ENCODE results near the gene AP3S2.

Gene AP3S2

DNA sequence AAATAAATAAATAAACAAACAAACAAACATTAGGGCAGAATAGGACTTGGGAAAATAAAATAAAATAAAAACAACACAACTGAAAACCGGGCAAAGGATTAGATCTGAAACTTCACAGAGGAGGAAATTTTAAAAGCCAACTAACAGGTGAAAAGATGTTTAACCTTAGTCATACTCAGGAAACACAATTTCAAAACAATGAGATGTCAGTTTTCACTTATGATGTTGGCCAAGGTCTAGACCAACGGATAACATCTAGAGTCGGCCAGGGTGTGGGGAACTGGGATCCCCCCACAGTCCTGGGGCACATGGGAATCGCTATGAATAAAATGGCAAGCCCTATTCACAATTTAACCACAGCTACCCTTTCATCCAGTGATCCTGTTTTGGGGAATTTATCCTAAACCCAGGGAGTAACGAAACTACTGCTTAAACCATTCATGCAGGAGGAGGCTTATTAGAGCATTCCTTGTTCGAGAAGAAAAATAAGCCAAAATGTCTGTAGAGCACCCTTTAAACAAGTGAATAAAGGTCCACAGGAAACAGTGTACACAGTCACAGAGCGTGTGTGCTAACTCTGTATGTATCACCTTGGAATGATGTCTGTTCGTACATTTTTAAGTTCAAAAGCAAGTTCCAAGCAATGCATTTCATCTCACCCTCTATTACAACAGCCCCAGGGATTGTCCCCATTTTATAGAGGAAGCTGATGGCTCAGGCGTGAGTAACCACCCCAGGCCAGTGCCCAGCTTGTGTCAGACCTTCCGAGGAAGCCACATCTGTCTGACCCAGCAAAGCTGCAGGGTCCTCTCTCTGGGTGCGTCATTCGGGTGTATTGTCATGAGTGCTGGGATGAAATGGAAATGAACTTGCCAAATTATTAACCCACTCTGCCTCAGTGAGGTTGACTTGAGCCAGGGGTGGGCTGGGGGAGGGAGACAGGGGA, 72.9 kb downstream of the AP3S2 start:
- Histone ChIP-seq H3K4me1 (ENCODE audit: control insufficient read depth, insufficient read depth, low read length) (peaks cover 34% of the 10 kb centered on the region), H3K9me3 (ENCODE audit: control insufficient read depth, low read length) (no peaks in the 10 kb centered on the region), H3K27me3 (replicated peaks; ENCODE audit: control insufficient read depth, insufficient read depth, low read length) (no peaks in the 10 kb centered on the region), H3K36me3 (ENCODE audit: control insufficient read depth, insufficient read depth, low read length, severe bottlenecking) (no peaks in the 10 kb centered on the region), H3K4me3 (ENCODE audit: low read length) (peak overlapping the region; percentile 39), H3K9ac (ENCODE audit: low read length) (peak overlapping the region; percentile 28)
- peak; percentile 72 for DNase-seq (ENCODE audit: low read depth)

DNA sequence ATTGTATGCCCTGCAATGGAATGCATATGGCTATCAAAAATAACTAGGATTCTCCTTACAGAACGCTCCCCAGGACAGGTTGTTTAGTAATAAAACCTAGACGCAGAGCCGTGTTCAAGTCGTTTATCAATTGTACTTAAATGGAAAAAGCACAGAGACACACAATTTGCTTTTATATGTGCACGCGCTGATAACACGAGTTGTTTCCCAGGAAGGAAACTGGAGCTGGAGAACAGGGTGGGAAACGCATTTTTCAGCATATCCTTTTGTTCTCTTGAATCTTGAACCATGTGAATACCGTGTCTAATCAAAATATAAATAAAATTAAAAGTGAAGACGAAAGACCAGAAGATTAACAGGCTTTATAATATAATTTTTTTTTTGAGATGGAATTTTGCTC, 75.5 kb downstream of the AP3S2 start:
- Histone ChIP-seq H3K4me3 (ENCODE audit: low read length) (no peak overlapping the region), H3K9me3 (ENCODE audit: control insufficient read depth, low read length) (no peaks in the 10 kb centered on the region), H3K36me3 (ENCODE audit: control insufficient read depth, insufficient read depth, low read length, severe bottlenecking) (no peaks in the 10 kb centered on the region), H3K27me3 (replicated peaks; ENCODE audit: control insufficient read depth, insufficient read depth, low read length) (no peaks in the 10 kb centered on the region), H3K9ac (ENCODE audit: low read length) (no peak overlapping the region), H3K4me1 (ENCODE audit: control insufficient read depth, insufficient read depth, low read length) (peaks cover 29% of the 10 kb centered on the region)
- no peak for DNase-seq (ENCODE audit: low read depth)

DNA sequence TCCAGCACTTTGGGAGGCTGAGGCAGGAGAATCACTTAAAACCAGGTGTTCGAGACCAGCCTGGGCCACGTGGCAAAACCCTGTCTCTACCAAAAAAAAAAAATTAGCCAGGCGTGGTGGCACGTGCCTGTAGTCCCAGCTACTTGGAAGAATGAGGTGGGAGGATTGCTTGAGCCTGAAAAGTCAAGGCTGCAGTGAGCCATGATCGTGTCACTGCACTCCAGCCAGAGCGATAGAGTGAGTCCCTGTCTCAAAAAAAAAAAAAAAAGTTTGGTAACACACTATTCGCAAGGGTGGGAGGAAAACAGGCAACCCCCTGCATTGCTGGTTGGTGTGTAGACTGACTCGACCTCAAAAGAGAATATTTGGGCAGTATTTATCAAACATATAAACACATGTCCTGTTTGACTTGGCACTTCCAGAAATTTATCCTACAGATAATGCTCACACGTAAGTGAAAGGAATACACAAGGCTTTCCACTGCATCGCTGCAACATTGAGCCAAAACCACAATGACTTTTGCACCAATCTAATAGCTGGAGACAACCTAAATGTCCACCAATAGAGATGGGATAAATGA, 76.0 kb downstream of the AP3S2 start:
- no peaks in the 10 kb centered on the region for H3K27me3 ChIP-seq (replicated peaks; ENCODE audit: control insufficient read depth, insufficient read depth, low read length)
- H3K9ac ChIP-seq (ENCODE audit: low read length): no peak overlapping the region
- H3K4me3 ChIP-seq (ENCODE audit: low read length): no peak overlapping the region
- H3K4me1 ChIP-seq (ENCODE audit: control insufficient read depth, insufficient read depth, low read length): peaks cover 26% of the 10 kb centered on the region
- H3K9me3 ChIP-seq (ENCODE audit: control insufficient read depth, low read length): no peaks in the 10 kb centered on the region
- no peak for DNase-seq (ENCODE audit: low read depth)
- H3K36me3 ChIP-seq (ENCODE audit: control insufficient read depth, insufficient read depth, low read length, severe bottlenecking): no peaks in the 10 kb centered on the region

DNA sequence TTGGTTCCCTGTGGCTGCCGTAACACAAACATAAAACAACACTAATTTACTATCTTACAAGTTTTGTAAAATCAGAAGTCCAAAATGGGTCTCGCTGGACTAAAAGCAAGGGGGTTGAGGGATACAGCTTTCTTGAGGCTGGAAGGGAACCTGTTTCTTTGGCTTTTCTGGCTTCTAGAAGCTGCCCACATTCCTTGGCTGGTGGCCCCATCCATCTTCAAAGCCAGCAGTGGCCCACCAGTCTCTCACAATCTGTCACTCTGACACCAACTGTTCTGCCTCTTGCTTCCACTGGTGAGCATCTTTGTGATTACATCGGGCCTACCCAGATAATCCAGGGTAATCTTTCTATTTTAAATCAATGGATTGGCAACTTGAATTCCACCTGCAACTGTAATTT, 78.0 kb downstream of the AP3S2 start:
- H3K27me3 ChIP-seq (replicated peaks; ENCODE audit: control insufficient read depth, insufficient read depth, low read length): no peaks in the 10 kb centered on the region

DNA sequence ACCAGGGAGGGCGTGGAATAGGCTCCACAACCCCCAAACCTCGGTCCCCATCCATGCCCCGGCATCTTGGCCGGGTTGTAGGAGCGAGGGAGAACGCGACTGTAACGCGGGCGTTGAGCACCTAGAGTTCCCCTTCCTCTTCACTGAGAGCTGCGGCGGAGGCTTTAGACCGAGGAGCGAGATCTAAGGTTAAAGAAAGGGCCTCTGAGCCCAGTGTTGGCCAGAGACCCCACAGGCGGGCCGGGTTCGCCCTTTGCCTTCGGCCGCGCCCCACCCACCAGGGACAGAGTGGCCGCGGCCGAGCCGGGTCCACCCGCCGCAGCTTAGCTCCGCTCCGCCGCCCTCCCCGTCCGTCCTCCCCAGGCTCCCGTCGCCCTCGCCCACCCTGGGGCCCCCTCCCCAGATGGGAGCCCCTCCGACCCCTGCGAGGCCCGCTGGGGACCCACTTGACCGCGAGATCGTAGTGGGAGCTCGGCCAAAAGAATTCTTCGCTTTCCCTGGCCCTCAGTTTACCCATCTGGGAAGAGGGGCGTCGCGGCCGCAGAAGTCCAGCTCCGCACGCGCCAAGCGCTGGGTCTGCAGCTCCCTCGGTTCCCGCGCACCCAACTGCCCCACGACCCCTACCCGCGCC, 79.6 kb downstream of the AP3S2 start:
- H3K36me3 ChIP-seq (ENCODE audit: control insufficient read depth, insufficient read depth, low read length, severe bottlenecking): peaks cover 9% of the 10 kb centered on the region
- no peaks in the 10 kb centered on the region for H3K27me3 ChIP-seq (replicated peaks; ENCODE audit: control insufficient read depth, insufficient read depth, low read length)
- peak overlapping the region; percentile 98 for H3K9ac ChIP-seq (ENCODE audit: low read length)
- no peaks in the 10 kb centered on the region for H3K9me3 ChIP-seq (ENCODE audit: control insufficient read depth, low read length)
- H3K4me1 ChIP-seq (ENCODE audit: control insufficient read depth, insufficient read depth, low read length): peaks cover 33% of the 10 kb centered on the region
- H3K4me3 ChIP-seq (ENCODE audit: low read length): peak overlapping the region; percentile 95
- DNase-seq (ENCODE audit: low read depth): no peak

More for the DNA sequence above, 78.0 kb downstream of the AP3S2 start:
- Histone ChIP-seq H3K4me1 (ENCODE audit: control insufficient read depth, insufficient read depth, low read length) (peaks cover 24% of the 10 kb centered on the region), H3K9me3 (ENCODE audit: control insufficient read depth, low read length) (no peaks in the 10 kb centered on the region), H3K36me3 (ENCODE audit: control insufficient read depth, insufficient read depth, low read length, severe bottlenecking) (peaks cover 4% of the 10 kb centered on the region), H3K9ac (ENCODE audit: low read length) (no peak overlapping the region), H3K4me3 (ENCODE audit: low read length) (no peak overlapping the region)
- no peak for DNase-seq (ENCODE audit: low read depth)

DNA sequence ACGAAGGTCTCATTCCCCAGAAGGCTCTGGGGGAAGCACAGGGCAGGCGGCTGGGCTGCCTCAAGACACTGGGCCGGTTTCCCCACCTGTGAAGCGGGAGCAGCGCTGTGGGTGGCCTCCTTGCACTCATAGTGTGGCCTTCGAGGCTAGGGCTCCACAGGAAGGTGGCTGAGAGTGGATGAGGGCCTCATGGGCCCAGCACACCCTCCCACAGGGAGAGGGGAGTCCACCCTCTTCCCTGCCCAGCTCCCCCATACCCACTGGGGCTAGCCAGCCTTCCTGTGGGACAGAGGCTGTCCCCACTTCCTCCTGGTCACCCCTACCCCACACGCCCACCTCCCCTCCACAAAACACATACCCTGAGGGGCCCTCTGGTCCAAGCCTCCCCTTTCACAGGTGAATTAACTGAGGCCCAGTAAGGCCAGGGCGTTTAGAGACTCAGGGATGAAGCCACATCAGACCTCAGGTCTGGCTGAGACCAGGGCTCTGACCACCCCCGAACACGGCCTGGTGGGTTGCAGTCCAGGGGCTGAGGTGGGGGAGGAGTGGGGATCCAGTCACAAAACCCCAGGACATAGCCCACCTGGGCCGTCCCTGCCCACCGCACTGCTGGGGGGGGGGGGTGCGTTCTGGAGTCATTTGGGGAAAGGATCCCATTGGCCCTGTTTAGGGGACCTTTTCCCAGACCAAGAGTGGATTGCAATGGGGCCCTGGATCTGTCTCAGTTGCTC, 80.2 kb downstream of the AP3S2 start:
- DNase-seq (ENCODE audit: low read depth): no peak
- Histone ChIP-seq H3K9me3 (ENCODE audit: control insufficient read depth, low read length) (no peaks in the 10 kb centered on the region), H3K4me3 (ENCODE audit: low read length) (peak overlapping the region; percentile 95), H3K36me3 (ENCODE audit: control insufficient read depth, insufficient read depth, low read length, severe bottlenecking) (peaks cover 14% of the 10 kb centered on the region), H3K4me1 (ENCODE audit: control insufficient read depth, insufficient read depth, low read length) (peaks cover 39% of the 10 kb centered on the region), H3K9ac (ENCODE audit: low read length) (peak overlapping the region; percentile 98), H3K27me3 (replicated peaks; ENCODE audit: control insufficient read depth, insufficient read depth, low read length) (no peaks in the 10 kb centered on the region)

DNA sequence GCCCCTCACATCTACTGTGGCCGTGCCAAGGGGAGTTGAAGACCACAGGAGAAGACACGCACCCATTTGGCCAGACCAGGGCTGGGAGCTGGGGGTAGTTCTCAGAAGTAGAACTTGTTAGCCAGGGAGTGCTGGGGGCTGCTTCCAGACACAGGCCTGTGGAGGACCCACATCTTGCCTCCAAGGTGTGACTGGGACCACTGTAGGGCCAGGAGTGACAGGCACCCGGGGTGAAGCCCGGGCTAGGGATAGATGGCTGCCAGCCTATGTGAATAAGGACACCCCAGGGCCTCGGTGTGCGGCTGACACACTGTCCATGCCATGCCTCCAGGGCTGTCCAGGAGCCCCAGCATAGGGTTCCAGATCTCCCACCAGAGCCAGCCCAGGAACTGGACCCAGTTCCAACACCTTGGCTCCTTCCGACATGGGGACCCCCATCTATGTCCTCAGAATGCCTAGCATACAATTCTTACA, 80.9 kb downstream of the AP3S2 start:
- H3K9me3 ChIP-seq (ENCODE audit: control insufficient read depth, low read length): no peaks in the 10 kb centered on the region
- no peak for DNase-seq (ENCODE audit: low read depth)
- peaks cover 39% of the 10 kb centered on the region for H3K4me1 ChIP-seq (ENCODE audit: control insufficient read depth, insufficient read depth, low read length)
- H3K36me3 ChIP-seq (ENCODE audit: control insufficient read depth, insufficient read depth, low read length, severe bottlenecking): peaks cover 19% of the 10 kb centered on the region
- H3K9ac ChIP-seq (ENCODE audit: low read length): peak overlapping the region; percentile 98
- H3K27me3 ChIP-seq (replicated peaks; ENCODE audit: control insufficient read depth, insufficient read depth, low read length): no peaks in the 10 kb centered on the region
- peak overlapping the region; percentile 95 for H3K4me3 ChIP-seq (ENCODE audit: low read length)

DNA sequence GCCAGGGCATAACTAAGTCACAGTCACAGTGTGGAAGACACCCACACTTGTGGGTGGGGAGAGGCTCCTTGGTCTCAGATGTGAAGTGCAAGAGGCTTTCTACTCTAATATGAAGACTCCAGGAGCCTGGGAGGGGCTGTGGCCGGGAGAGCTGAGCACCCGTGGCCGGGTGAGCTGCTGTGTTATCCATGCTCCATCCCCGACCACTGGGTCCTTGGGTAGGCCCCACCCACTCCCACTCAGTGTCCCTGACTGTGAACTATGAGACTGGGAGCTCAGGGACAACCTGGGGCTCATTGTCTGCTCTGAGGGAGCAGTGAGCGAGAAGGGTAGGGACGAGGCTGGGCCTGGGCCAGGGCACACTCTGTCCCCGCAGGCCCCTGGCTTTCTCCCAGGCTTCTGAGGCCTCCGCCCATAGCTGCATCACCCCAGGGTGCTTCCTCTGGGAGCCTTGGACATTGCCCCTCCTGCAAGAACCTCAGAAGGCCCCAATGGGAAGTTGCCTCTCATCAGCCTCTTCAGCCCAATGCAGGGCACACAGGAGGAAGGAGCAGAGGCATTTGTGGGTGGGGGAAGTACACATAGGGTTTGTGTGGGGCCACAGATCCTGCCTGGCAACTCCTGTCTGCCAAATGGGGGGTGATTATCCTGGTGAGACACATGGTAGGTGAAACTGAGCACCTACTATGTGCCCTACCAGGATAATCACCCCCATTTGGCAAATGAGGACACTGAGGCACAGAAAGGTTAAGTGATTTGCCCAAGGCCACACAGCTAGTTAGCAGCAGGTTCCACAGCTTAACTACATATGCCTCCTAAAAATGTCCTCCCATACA, 81.6 kb downstream of the AP3S2 start:
- H3K27me3 ChIP-seq (replicated peaks; ENCODE audit: control insufficient read depth, insufficient read depth, low read length): no peaks in the 10 kb centered on the region
- no peak for DNase-seq (ENCODE audit: low read depth)
- H3K9ac ChIP-seq (ENCODE audit: low read length): peak overlapping the region; percentile 98
- peaks cover 39% of the 10 kb centered on the region for H3K4me1 ChIP-seq (ENCODE audit: control insufficient read depth, insufficient read depth, low read length)
- H3K9me3 ChIP-seq (ENCODE audit: control insufficient read depth, low read length): no peaks in the 10 kb centered on the region
- H3K36me3 ChIP-seq (ENCODE audit: control insufficient read depth, insufficient read depth, low read length, severe bottlenecking): peaks cover 19% of the 10 kb centered on the region
- H3K4me3 ChIP-seq (ENCODE audit: low read length): peak overlapping the region; percentile 95

DNA sequence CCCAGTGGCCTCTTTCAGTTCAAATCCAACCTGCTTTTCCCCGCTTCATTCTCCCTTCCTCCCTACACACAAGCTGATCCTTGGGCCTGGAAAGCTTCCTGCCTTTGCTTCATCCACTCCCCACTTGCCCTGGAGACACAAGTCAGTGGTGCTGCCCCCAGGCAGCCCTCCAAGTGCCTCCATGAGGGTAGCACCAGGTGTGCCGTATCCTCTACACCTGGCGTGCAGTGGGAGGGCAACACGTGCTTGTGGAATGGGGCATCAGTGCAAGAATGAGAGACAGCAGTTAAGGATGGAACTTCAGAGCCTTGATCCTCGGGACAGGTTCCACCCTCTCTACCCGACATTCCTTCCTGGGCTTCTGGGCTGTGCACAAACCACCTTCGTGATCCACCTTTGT, 83.0 kb downstream of the AP3S2 start:
- H3K4me3 ChIP-seq (ENCODE audit: low read length): no peak overlapping the region
- H3K36me3 ChIP-seq (ENCODE audit: control insufficient read depth, insufficient read depth, low read length, severe bottlenecking): peaks cover 33% of the 10 kb centered on the region
- peak overlapping the region; percentile 3 for H3K9ac ChIP-seq (ENCODE audit: low read length)
- no peaks in the 10 kb centered on the region for H3K27me3 ChIP-seq (replicated peaks; ENCODE audit: control insufficient read depth, insufficient read depth, low read length)
- peaks cover 47% of the 10 kb centered on the region for H3K4me1 ChIP-seq (ENCODE audit: control insufficient read depth, insufficient read depth, low read length)
- no peak for DNase-seq (ENCODE audit: low read depth)
- H3K9me3 ChIP-seq (ENCODE audit: control insufficient read depth, low read length): no peaks in the 10 kb centered on the region

DNA sequence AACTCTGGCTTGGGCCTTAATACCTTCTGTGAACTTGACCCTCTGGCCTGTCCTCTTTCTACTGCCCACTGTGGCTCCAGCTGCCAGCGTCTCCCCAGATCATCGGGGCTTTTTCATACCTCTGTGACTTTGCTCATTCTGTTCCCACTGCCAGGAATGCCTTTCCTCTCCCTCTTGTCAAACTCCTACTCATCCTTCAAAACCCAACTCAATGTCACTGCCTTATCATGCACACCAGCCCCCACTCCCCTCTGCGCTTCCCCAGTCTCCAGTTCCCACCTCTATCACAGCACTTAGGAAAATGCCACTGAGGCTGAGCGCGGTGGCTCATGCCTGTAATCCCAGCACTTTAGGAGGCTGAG, 84.0 kb downstream of the AP3S2 start:
- Histone ChIP-seq H3K9ac (ENCODE audit: low read length) (peak overlapping the region; percentile 35), H3K4me1 (ENCODE audit: control insufficient read depth, insufficient read depth, low read length) (peaks cover 42% of the 10 kb centered on the region), H3K36me3 (ENCODE audit: control insufficient read depth, insufficient read depth, low read length, severe bottlenecking) (peaks cover 44% of the 10 kb centered on the region), H3K4me3 (ENCODE audit: low read length) (no peak overlapping the region), H3K9me3 (ENCODE audit: control insufficient read depth, low read length) (no peaks in the 10 kb centered on the region), H3K27me3 (replicated peaks; ENCODE audit: control insufficient read depth, insufficient read depth, low read length) (no peaks in the 10 kb centered on the region)
- no peak for DNase-seq (ENCODE audit: low read depth)
